ENCODE results near the gene ST6GALNAC3. TPM values are rescaled to one million over a fixed set of nuclear protein-coding genes. Genes with fewer than 3 reads are reported as not detected.

Gene ST6GALNAC3
- total RNA-seq, 1 donor from 2014 or later, result 23.6 TPM

- Histone ChIP-seq H3K27me3 (peaks cover 8% of the 10 kb centered on the region), H3F3A (ENCODE audit: low read depth) (peaks cover 3% of the 10 kb centered on the region), H4K20me1 (ENCODE audit: low read depth) (no peaks in the 10 kb centered on the region), H3K9me3 (ENCODE audit: low read depth) (no peaks in the 10 kb centered on the region), H3K4me3 (no peak overlapping the region), H3K9ac (no peak overlapping the region), H3K36me3 (no peaks in the 10 kb centered on the region), H3K4me2 (no peak overlapping the region), H3K4me1 (peaks cover 10% of the 10 kb centered on the region), H3K27ac (no peak overlapping the region), H3K79me2 (ENCODE audit: low read depth) (peaks cover 38% of the 10 kb centered on the region), H2AFZ (replicated peaks) (no peak overlapping the region)
- TF ChIP-seq CTCF (IDR thresholded peaks at IDR 0.05), result no peak
- no peak for TF ChIP-seq EZH2 (IDR thresholded peaks at IDR 0.05)
- no peak for TF ChIP-seq EZH2phosphoT487 (IDR thresholded peaks at IDR 0.05)
- Mint-ChIP-seq H3K4me1 (peaks cover 35% of the 10 kb centered on the region), H3K36me3 (no peaks in the 10 kb centered on the region), H3K27me3 (ENCODE audit: insufficient read depth, low read depth) (peaks cover 9% of the 10 kb centered on the region), H3K4me3 (peak overlapping the region; percentile 65), H3K9me3 (no peaks in the 10 kb centered on the region), H3K27ac (no peak overlapping the region)
- DNase-seq (ENCODE audit: low spot score), result no peak
These were observed 1.1 kb upstream of the ST6GALNAC3 start for GRCh38 chr1:76073481-76073880.

GRCh38 chr1:76075188-76075489, 593 bp downstream of the ST6GALNAC3 start:
- Histone ChIP-seq H3K9ac (peak overlapping the region; percentile 21), H3K79me2 (ENCODE audit: low read depth) (peaks cover 49% of the 10 kb centered on the region), H4K20me1 (ENCODE audit: low read depth) (peaks cover 7% of the 10 kb centered on the region), H3K4me1 (peaks cover 18% of the 10 kb centered on the region), H3K27ac (no peak overlapping the region), H3K9me3 (ENCODE audit: low read depth) (no peaks in the 10 kb centered on the region), H3K4me3 (peak overlapping the region; percentile 90), H3K36me3 (no peaks in the 10 kb centered on the region), H3F3A (ENCODE audit: low read depth) (peaks cover 3% of the 10 kb centered on the region), H3K27me3 (peaks cover 8% of the 10 kb centered on the region), H3K4me2 (peak overlapping the region; percentile 97), H2AFZ (replicated peaks) (peak overlapping the region; percentile 99)
- no peak for DNase-seq (ENCODE audit: low spot score)
- Mint-ChIP-seq H3K27me3 (ENCODE audit: insufficient read depth, low read depth) (peaks cover 7% of the 10 kb centered on the region), H3K4me1 (peaks cover 36% of the 10 kb centered on the region), H3K36me3 (no peaks in the 10 kb centered on the region), H3K4me3 (peak overlapping the region; percentile 98), H3K9me3 (no peaks in the 10 kb centered on the region), H3K27ac (peak overlapping the region; percentile 72)
- TF ChIP-seq CTCF (IDR thresholded peaks at IDR 0.05) (no peak), EZH2 (IDR thresholded peaks at IDR 0.05) (no peak), EZH2phosphoT487 (IDR thresholded peaks at IDR 0.05) (no peak)

GRCh38 chr1:76075877-76076276, 1.3 kb downstream of the ST6GALNAC3 start:
- Histone ChIP-seq H3K9ac (no peak overlapping the region), H2AFZ (replicated peaks) (no peak overlapping the region), H3F3A (ENCODE audit: low read depth) (peaks cover 3% of the 10 kb centered on the region), H3K9me3 (ENCODE audit: low read depth) (no peaks in the 10 kb centered on the region), H4K20me1 (ENCODE audit: low read depth) (peaks cover 13% of the 10 kb centered on the region), H3K4me1 (peaks cover 19% of the 10 kb centered on the region), H3K27ac (no peak overlapping the region), H3K36me3 (no peaks in the 10 kb centered on the region), H3K4me3 (peak overlapping the region; percentile 90), H3K79me2 (ENCODE audit: low read depth) (peaks cover 53% of the 10 kb centered on the region), H3K4me2 (peak overlapping the region; percentile 97), H3K27me3 (peaks cover 8% of the 10 kb centered on the region)
- DNase-seq (ENCODE audit: low spot score), result no peak
- Mint-ChIP-seq H3K9me3 (no peaks in the 10 kb centered on the region), H3K4me3 (peak overlapping the region; percentile 98), H3K27ac (no peak overlapping the region), H3K36me3 (no peaks in the 10 kb centered on the region), H3K27me3 (ENCODE audit: insufficient read depth, low read depth) (peaks cover 7% of the 10 kb centered on the region), H3K4me1 (peaks cover 39% of the 10 kb centered on the region)
- TF ChIP-seq EZH2 (IDR thresholded peaks at IDR 0.05) (no peak), CTCF (IDR thresholded peaks at IDR 0.05) (no peak), EZH2phosphoT487 (IDR thresholded peaks at IDR 0.05) (no peak)
